ENCODE measurements around the gene FOXN1.

FOXN1 gene

DNA sequence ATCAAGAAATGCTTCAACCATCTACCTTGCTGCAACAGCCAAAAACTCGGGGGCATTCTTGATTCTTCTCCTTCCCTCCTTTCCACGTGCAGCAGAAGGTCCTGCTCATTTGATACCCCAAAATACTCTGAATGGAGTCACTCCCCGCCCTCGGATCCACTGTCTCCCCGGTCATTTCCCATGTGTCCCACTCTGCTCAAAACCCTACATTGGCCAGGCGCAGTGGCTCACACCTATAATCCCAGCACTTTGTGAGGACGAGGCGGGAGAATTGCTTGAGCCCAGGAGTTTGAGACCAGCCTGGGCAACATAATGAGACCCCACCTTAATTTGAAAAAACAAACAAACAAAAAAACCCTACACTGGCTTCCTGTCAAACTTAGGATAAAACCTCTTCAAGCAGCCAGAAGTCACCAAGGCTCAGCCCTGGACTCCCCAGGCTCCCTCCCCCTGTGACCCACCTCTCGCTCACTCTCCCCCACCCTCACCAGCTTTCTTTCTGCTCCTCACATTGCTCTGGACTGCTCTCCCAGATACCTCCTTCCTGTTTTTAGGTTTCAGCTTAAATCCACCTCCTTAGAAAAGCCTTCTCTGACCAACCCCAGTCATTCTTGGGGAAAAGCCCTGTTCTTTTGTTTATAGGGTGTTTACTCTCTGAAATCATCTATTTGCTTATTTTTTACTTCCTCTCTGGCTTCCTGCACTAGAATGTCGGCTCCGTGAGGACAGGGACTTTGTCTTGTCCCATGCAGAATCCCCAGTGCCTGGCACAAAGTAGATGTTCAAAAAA lies 29.9 kb upstream of the FOXN1 start:
- no peak for DNase-seq (ENCODE audit: low read depth)
- H3K4me3 ChIP-seq (ENCODE audit: low read depth, low read length): no peak overlapping the region
- TF ChIP-seq, protein P1, sequence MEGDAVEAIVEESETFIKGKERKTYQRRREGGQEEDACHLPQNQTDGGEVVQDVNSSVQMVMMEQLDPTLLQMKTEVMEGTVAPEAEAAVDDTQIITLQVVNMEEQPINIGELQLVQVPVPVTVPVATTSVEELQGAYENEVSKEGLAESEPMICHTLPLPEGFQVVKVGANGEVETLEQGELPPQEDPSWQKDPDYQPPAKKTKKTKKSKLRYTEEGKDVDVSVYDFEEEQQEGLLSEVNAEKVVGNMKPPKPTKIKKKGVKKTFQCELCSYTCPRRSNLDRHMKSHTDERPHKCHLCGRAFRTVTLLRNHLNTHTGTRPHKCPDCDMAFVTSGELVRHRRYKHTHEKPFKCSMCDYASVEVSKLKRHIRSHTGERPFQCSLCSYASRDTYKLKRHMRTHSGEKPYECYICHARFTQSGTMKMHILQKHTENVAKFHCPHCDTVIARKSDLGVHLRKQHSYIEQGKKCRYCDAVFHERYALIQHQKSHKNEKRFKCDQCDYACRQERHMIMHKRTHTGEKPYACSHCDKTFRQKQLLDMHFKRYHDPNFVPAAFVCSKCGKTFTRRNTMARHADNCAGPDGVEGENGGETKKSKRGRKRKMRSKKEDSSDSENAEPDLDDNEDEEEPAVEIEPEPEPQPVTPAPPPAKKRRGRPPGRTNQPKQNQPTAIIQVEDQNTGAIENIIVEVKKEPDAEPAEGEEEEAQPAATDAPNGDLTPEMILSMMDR (IDR thresholded peaks at IDR 0.05; ENCODE audit: low read depth, low read length): no peak
- TF ChIP-seq POLR2A (IDR thresholded peaks at IDR 0.05; ENCODE audit: extremely low read depth, insufficient read length): no peak
- TF ChIP-seq, protein P2, sequence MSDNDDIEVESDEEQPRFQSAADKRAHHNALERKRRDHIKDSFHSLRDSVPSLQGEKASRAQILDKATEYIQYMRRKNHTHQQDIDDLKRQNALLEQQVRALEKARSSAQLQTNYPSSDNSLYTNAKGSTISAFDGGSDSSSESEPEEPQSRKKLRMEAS (IDR thresholded peaks at IDR 0.05; ENCODE audit: low read depth, low read length): no peak
- TF ChIP-seq MYC (IDR thresholded peaks at IDR 0.05; ENCODE audit: low read depth, low read length): no peak

DNA sequence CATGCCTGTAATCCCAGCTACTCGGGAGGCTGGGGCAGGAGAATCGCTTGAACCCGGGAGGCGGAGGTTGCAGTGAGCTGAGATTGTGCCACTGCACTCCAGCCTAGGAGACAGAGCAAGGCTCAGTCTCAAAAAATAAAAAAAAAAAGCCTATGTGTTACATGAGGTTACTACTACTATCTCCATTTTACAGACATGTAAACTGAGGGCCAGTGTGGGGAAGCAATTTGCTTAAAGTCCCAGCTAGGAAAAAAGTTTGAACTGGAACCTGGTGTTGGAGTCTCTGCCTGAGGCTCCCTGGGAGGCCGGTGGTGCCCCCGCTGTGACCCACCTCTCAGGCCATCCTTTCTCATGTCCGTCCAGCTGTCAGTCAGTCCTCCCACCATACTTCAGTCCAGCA lies 28.2 kb upstream of the FOXN1 start:
- TF ChIP-seq MYC (IDR thresholded peaks at IDR 0.05; ENCODE audit: low read depth, low read length) (no peak), POLR2A (IDR thresholded peaks at IDR 0.05; ENCODE audit: extremely low read depth, insufficient read length) (no peak)
- TF ChIP-seq, protein P1 (IDR thresholded peaks at IDR 0.05; ENCODE audit: low read depth, low read length): no peak
- TF ChIP-seq, protein P2 (IDR thresholded peaks at IDR 0.05; ENCODE audit: low read depth, low read length): no peak
- no peak overlapping the region for H3K4me3 ChIP-seq (ENCODE audit: low read depth, low read length)
- no peak for DNase-seq (ENCODE audit: low read depth)

DNA sequence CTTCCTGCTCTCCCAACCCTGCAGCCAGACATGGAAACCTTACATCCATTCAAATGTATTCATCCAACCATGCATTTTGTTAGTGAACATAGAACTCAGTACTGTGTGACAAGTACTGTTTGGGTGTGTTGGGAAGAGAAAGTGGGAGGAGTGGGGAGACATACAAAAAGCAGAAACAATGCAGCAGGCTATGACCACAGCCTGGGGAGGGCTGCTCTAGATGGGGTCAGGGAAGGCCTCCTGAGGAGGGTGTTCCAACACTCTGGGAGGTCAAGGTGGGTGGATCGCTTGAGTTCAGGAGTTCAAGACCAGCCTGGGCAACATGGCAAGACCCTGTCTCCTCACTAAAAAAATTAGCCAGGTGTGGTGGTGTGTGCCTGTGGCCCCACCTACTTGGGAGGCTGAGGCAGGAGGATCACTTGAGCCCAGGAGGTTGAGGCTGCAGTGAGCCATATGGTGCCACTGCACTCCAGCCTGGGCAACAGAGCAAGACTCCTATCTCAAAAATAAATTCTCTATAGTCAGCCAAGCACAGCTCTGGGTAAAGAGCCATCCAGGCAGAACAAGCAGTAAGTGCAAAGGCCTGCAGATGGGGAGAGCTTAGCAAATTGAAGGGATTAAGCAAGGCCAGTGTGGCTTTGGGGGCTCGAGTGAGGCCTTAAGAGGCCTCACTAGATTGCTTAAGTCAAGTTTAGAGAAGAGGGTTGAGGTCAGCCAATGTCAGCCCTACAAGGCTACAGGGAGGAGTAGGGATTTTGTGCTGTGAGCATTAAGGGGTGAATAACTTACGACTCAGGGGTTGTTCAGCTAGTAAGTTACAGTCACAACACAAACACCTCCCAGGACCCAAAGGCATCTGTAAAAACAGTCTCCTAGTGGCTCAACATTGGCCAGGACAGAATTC lies 27.2 kb upstream of the FOXN1 start:
- DNase-seq (ENCODE audit: low read depth): peak; percentile 59

DNA sequence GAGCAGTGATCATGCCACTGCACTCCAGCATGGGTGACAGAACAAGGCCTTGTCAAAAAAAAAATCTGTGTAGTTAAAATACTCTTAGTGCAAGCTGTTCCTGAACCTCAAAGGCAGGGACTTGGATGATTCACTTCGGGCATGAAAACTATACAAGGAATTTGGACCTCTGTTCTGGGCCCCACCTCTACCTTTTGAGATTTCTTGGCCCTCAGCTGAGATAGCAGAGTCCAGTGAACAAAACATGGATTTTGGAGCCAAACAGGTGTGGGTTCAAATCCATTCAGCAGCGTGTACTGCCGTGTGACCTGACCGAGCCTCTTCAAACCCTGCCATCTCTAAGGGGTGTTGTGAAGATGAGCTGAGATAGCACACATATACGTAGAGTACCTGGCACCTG lies 25.9 kb upstream of the FOXN1 start:
- no peak for DNase-seq (ENCODE audit: low read depth)
- TF ChIP-seq, protein P2 (IDR thresholded peaks at IDR 0.05; ENCODE audit: low read depth, low read length): no peak
- TF ChIP-seq, protein P1 (IDR thresholded peaks at IDR 0.05; ENCODE audit: low read depth, low read length): no peak
- no peak for TF ChIP-seq POLR2A (IDR thresholded peaks at IDR 0.05; ENCODE audit: extremely low read depth, insufficient read length)
- no peak for TF ChIP-seq MYC (IDR thresholded peaks at IDR 0.05; ENCODE audit: low read depth, low read length)
- H3K4me3 ChIP-seq (ENCODE audit: low read depth, low read length): no peak overlapping the region

More for the DNA sequence above, 27.2 kb upstream of the FOXN1 start:
- no peak for TF ChIP-seq MYC (IDR thresholded peaks at IDR 0.05; ENCODE audit: low read depth, low read length)
- TF ChIP-seq, protein P1 (IDR thresholded peaks at IDR 0.05; ENCODE audit: low read depth, low read length): no peak
- TF ChIP-seq, protein P2 (IDR thresholded peaks at IDR 0.05; ENCODE audit: low read depth, low read length): no peak
- TF ChIP-seq POLR2A (IDR thresholded peaks at IDR 0.05; ENCODE audit: extremely low read depth, insufficient read length): no peak
- H3K4me3 ChIP-seq (ENCODE audit: low read depth, low read length): no peak overlapping the region

DNA sequence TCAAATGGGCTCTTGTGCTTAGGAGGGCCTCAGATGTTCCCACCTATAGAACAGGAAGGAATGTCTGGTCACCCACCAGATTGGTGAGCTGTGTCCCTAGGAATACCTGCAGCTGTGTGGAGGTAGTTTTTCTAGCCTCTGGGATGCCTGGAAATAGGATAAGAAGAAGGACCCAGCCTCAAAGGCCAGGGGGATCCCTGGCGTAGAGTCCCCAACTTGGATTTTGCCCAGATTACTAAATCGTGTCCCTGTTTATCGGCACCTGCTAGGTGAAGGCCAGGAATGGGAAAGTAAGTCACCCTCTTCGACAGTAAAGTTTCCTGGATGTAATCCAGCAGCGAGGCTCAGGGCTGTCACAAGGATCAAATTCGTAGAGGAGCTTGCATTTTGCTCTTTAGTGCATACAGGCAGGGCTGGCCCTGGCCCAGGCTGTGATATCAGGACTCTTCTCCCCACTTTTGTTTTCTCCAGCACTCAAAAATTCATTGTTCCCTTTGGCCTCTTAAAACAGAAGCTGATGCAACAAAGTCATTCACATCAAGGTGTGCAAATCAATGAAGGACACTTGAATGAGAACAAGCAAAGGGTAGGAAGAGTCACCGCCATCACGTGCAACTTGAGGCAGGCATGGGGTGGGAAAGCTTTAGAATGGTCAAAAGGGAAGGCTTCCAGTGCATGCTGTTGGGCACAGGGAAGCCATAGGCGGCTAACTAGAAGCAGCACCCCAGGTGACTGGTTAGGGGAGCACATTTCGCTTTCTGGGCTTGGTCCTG lies 25.2 kb upstream of the FOXN1 start:
- no peak for DNase-seq (ENCODE audit: low read depth)
- H3K4me3 ChIP-seq (ENCODE audit: low read depth, low read length): no peak overlapping the region
- TF ChIP-seq, protein P2 (IDR thresholded peaks at IDR 0.05; ENCODE audit: low read depth, low read length): no peak
- TF ChIP-seq, protein P1 (IDR thresholded peaks at IDR 0.05; ENCODE audit: low read depth, low read length): no peak
- TF ChIP-seq POLR2A (IDR thresholded peaks at IDR 0.05; ENCODE audit: extremely low read depth, insufficient read length): no peak
- no peak for TF ChIP-seq MYC (IDR thresholded peaks at IDR 0.05; ENCODE audit: low read depth, low read length)

Data from NB4 (cell line).